Stimulated activated CD4-positive, alpha-beta T cell treated with anti-CD3 and anti-CD28 coated beads, Interleukin-1b, Interleukin-23, amount 100 ng/mL, for 48 hours (primary cell): ENCODE data around the gene THAP7.
"Not testable (repeated sequence)": the region's sequence is repeated elsewhere in the genome, so short reads cannot be mapped to it uniquely, and the experiment has no call there.

Source experiments
- DNase-seq: peaks from one replicate; pipeline ENCODE4 v3.0.0-alpha.2; 2020

THAP7 gene

GRCh38 chr22:20977019-20977418, 24.9 kb downstream of the THAP7 start:
- DNase-seq: no peak

- no peak for DNase-seq
Measured at GRCh38 chr22:20976291-20976877, 25.5 kb downstream of the THAP7 start.

GRCh38 chr22:20975541-20976290, 26.2 kb downstream of the THAP7 start:
- DNase-seq: no peak

- DNase-seq: no peak
Measured at GRCh38 chr22:20974336-20974955, 27.5 kb downstream of the THAP7 start.

- DNase-seq: no peak
Measured at GRCh38 chr22:20973634-20974286, 28.2 kb downstream of the THAP7 start.

- DNase-seq: no peak
Measured at GRCh38 chr22:20972933-20973577, 28.9 kb downstream of the THAP7 start.

- DNase-seq: not testable (repeated sequence)
Measured at GRCh38 chr22:20972014-20972694, 29.8 kb downstream of the THAP7 start.

GRCh38 chr22:20970939-20971657, 30.8 kb downstream of the THAP7 start:
- no peak for DNase-seq

GRCh38 chr22:20968281-20968977, 33.5 kb downstream of the THAP7 start:
- DNase-seq: no peak

GRCh38 chr22:20967697-20968211, 34.2 kb downstream of the THAP7 start:
- DNase-seq: no peak

- DNase-seq: no peak
Measured at GRCh38 chr22:20966883-20967696, 34.8 kb downstream of the THAP7 start, which contains the start of gene AIFM3. Gene AIFM3 (plus strand): TSS chr22:20967255. CDS start chr22:20967945, 690 bp downstream.

GRCh38 chr22:20965888-20966855, 35.7 kb downstream of the THAP7 start:
- DNase-seq: no peak

- DNase-seq: no peak
Measured at GRCh38 chr22:20965104-20965887, 36.6 kb downstream of the THAP7 start.

- DNase-seq: no peak
Measured at GRCh38 chr22:20964799-20965103, 37.2 kb downstream of the THAP7 start.

- DNase-seq: no peak
Measured at GRCh38 chr22:20964090-20964798, 37.7 kb downstream of the THAP7 start.

- DNase-seq: no peak
Measured at GRCh38 chr22:20963201-20964052, 38.5 kb downstream of the THAP7 start.
